Hepatocyte (in vitro differentiated cells): ENCODE results near the gene UBA1. TPM values are rescaled to one million over a fixed set of nuclear protein-coding genes. Genes with fewer than 3 reads are reported as not detected.

Experiments
- DNase-seq: peaks from one replicate; pipeline ENCODE4 v3.0.0-alpha.2; 2016; ENCODE audit warnings: low spot score
- H2AFZ ChIP-seq: fragments of 200-600 bp; sonication (generic); 2 replicates; pipeline ENCODE4 v1.6.0; 2016; ENCODE audit warnings: antibody characterized with exemption, mild to moderate bottlenecking
- H3K27ac ChIP-seq: fragments of 200-600 bp; sonication (generic); 2 replicates; pipeline ENCODE4 v1.5.1; 2016; ENCODE audit warnings: mild to moderate bottlenecking
- H3K27me3 ChIP-seq: fragments of 200-600 bp; sonication (generic); 2 replicates; pipeline ENCODE4 v1.6.1; 2016
- H3K36me3 ChIP-seq: fragments of 200-600 bp; sonication (generic); replicated peaks from 2 replicates; pipeline ENCODE4 v1.5.1; 2016; ENCODE audit warnings: low read depth; ENCODE audit not compliant: insufficient read depth
- H3K4me1 ChIP-seq: fragments of 200-600 bp; sonication (generic); 2 replicates; pipeline ENCODE4 v1.5.1; 2016; ENCODE audit warnings: mild to moderate bottlenecking, moderate library complexity; ENCODE audit not compliant: insufficient read depth
- H3K4me2 ChIP-seq: fragments of 200-600 bp; sonication (generic); 2 replicates; pipeline ENCODE4 v1.6.0; 2016
- H3K4me3 ChIP-seq: fragments of 200-600 bp; sonication (generic); 2 replicates; pipeline ENCODE4 v1.5.1; 2016; ENCODE audit warnings: mild to moderate bottlenecking
- H3K79me2 ChIP-seq: fragments of 200-600 bp; sonication (generic); 2 replicates; pipeline ENCODE4 v1.6.0; 2017; ENCODE audit warnings: mild to moderate bottlenecking
- H3K9me2 ChIP-seq: fragments of 200-600 bp; sonication (generic); replicated peaks from 2 replicates; pipeline ENCODE4 v1.6.0; 2017; ENCODE audit warnings: mild to moderate bottlenecking; ENCODE audit not compliant: insufficient read depth
- H3K9me3 ChIP-seq: fragments of 200-600 bp; sonication (generic); 2 replicates; pipeline ENCODE4 v1.5.1; 2016; ENCODE audit warnings: low read depth, mild to moderate bottlenecking
- H4K20me1 ChIP-seq: fragments of 200-600 bp; sonication (generic); 2 replicates; pipeline ENCODE4 v1.6.0; 2016; ENCODE audit warnings: mild to moderate bottlenecking; ENCODE audit not compliant: insufficient read depth, poor library complexity, severe bottlenecking
- EZH2 ChIP-seq: fragments of 200-600 bp; sonication (generic); IDR thresholded peaks from 2 replicates; pipeline ENCODE4 v1.6.1; 2016; ENCODE audit warnings: antibody characterized with exemption, mild to moderate bottlenecking, borderline replicate concordance
- EZH2phosphoT487 ChIP-seq: fragments of 200-600 bp; sonication (generic); IDR thresholded peaks from one replicate; pipeline ENCODE4 v1.6.1; 2018; ENCODE audit warnings: antibody characterized with exemption, mild to moderate bottlenecking, low read depth, moderate library complexity; ENCODE audit not compliant: unreplicated experiment, severe bottlenecking
- WGBS: methylation state at CpG from one replicate; pipeline ENCODE4 v1.1.6; 2016; ENCODE audit warnings: low lambda C conversion rate; ENCODE audit errors: missing lambda C conversion rate; 5-methylcytosine and 5-hydroxymethylcytosine counted together
- polyA plus RNA-seq: library from polyadenylated mRNA; unstranded; fragments of >200 nt; fragmentation: Nextera tagmentation; extraction: Ambion mirVana; gene quantifications from 2 replicates; pipeline ENCODE4 v1.2.1, GENCODE V29; 2016
- total RNA-seq: library from RNA; depleted of rRNA; stranded (reverse); fragments of >200 nt; gene quantifications from 2 replicates; pipeline ENCODE4 v1.2.3, GENCODE V29; 2014
- TF ChIP-seq, protein P1 (sequence below): fragments of 200-600 bp; sonication (generic); IDR thresholded peaks from 2 replicates; pipeline ENCODE4 v1.5.1; 2016; ENCODE audit warnings: antibody characterized with exemption, mild to moderate bottlenecking; ENCODE audit not compliant: poor library complexity

Gene UBA1
- total and polyA plus RNA-seq, 2 experiments from 2014 or later, result 236 to 253 TPM

DNA sequence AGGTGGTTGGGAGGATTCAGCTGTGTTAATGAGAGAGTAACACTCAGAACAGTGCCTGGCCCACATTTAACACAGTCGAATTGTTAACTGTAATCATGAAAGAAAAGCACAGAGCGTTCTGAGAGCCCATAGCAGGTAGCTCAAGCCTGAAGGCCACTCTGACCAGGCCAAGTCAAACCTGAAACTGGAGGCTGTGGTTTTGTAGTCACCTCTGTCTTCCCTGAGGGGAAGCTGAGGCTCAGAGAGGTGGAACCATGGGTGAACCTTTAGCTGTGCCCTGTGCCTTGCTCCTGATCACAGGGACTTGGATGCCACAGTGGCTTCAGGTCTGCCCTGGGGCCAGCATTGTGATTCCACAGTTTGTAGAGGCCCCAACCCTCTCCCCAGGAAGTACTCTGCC, 16.6 kb upstream of the UBA1 start:
- Histone ChIP-seq H3K4me2 (no peak overlapping the region), H3K9me2 (no peaks in the 10 kb centered on the region), H3K9me3 (no peaks in the 10 kb centered on the region), H3K36me3 (no peaks in the 10 kb centered on the region), H4K20me1 (no peaks in the 10 kb centered on the region), H3K27me3 (no peaks in the 10 kb centered on the region), H3K4me1 (no peaks in the 10 kb centered on the region), H2AFZ (no peak overlapping the region), H3K4me3 (no peak overlapping the region), H3K79me2 (no peaks in the 10 kb centered on the region), H3K27ac (no peak overlapping the region)
- no peak for DNase-seq
- TF ChIP-seq EZH2phosphoT487 (no peak), EZH2 (no peak)
- TF ChIP-seq, protein P1, sequence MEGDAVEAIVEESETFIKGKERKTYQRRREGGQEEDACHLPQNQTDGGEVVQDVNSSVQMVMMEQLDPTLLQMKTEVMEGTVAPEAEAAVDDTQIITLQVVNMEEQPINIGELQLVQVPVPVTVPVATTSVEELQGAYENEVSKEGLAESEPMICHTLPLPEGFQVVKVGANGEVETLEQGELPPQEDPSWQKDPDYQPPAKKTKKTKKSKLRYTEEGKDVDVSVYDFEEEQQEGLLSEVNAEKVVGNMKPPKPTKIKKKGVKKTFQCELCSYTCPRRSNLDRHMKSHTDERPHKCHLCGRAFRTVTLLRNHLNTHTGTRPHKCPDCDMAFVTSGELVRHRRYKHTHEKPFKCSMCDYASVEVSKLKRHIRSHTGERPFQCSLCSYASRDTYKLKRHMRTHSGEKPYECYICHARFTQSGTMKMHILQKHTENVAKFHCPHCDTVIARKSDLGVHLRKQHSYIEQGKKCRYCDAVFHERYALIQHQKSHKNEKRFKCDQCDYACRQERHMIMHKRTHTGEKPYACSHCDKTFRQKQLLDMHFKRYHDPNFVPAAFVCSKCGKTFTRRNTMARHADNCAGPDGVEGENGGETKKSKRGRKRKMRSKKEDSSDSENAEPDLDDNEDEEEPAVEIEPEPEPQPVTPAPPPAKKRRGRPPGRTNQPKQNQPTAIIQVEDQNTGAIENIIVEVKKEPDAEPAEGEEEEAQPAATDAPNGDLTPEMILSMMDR, result no peak
- WGBS, result 83% methylated on average over 2 of the region's 2 CpGs

DNA sequence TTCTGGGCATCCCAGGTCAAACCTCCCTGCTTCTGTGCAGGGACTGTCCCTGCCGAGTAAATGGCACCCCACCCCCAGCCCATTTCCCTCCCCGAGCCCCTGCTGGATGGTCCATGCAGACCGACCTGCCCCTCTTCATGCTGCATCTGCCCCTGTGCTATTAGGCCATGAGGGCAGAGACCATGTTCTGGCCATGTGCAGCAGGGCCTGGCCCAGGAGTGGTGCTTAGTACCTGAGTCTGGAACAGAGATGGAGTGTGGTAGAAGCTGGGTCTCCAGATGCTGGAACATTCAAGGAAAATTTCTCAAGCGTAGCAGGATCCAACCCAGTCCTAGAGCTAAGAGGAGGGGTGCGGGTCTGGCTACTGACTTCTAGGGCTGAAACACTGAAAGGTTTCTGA, 15.3 kb upstream of the UBA1 start:
- H3K4me3 ChIP-seq, result no peak overlapping the region
- H2AFZ ChIP-seq, result no peak overlapping the region
- no peaks in the 10 kb centered on the region for H3K9me3 ChIP-seq
- DNase-seq, result no peak
- H3K4me2 ChIP-seq, result no peak overlapping the region
- TF ChIP-seq EZH2 (no peak), EZH2phosphoT487 (no peak)
- TF ChIP-seq, protein P1, result no peak
- no peak overlapping the region for H3K27ac ChIP-seq
- H3K27me3 ChIP-seq, result no peaks in the 10 kb centered on the region
- no peaks in the 10 kb centered on the region for H3K79me2 ChIP-seq
- WGBS, result 91% methylated on average over 5 of the region's 5 CpGs
- no peaks in the 10 kb centered on the region for H4K20me1 ChIP-seq
- H3K4me1 ChIP-seq, result no peaks in the 10 kb centered on the region
- H3K36me3 ChIP-seq, result no peaks in the 10 kb centered on the region
- H3K9me2 ChIP-seq, result no peaks in the 10 kb centered on the region

DNA sequence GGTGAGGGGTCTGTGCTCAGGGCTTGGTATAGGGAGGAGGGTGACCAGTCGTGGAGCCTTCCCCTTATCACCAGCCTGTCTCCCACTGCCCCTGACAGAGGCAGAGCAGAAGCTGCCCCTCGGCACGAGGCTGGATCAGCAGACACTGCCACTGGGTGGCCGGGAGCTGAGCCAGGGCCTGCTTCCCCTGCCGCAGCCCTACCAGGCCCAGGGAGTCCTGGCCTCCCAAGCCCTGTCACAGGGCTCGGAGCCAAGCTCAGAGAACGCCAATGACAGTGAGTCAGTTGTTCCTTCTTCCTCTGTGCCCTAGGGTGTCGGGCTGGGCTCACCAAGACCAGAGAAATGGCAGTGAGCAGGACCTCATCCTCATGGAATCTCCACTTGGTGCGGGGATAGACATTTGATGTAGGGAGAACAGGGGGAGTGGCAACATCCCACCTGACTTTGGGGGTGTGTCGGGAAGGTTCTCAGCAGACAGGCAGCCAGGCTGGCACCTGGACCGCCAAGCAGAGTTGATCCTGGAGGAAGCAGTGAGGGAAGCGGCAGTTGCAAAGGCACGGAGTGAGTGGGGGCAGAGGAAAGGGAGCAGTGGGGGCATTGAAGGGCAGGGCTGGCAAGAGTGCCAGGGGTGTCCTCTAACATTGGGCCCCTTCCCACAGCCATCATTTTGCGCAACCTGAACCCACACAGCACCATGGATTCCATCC, 14.3 kb upstream of the UBA1 start:
- WGBS, result 91% methylated on average over 14 of the region's 14 CpGs
- H3K79me2 ChIP-seq, result no peaks in the 10 kb centered on the region
- H2AFZ ChIP-seq, result no peak overlapping the region
- H3K27ac ChIP-seq, result no peak overlapping the region
- H3K9me2 ChIP-seq, result no peaks in the 10 kb centered on the region
- no peaks in the 10 kb centered on the region for H3K4me1 ChIP-seq
- no peak overlapping the region for H3K4me2 ChIP-seq
- H3K4me3 ChIP-seq, result no peak overlapping the region
- no peaks in the 10 kb centered on the region for H3K36me3 ChIP-seq
- DNase-seq, result no peak
- TF ChIP-seq EZH2, result no peak
- no peak for TF ChIP-seq EZH2phosphoT487
- TF ChIP-seq, protein P1, result no peak
- H4K20me1 ChIP-seq, result no peaks in the 10 kb centered on the region
- no peaks in the 10 kb centered on the region for H3K9me3 ChIP-seq
- no peaks in the 10 kb centered on the region for H3K27me3 ChIP-seq

DNA sequence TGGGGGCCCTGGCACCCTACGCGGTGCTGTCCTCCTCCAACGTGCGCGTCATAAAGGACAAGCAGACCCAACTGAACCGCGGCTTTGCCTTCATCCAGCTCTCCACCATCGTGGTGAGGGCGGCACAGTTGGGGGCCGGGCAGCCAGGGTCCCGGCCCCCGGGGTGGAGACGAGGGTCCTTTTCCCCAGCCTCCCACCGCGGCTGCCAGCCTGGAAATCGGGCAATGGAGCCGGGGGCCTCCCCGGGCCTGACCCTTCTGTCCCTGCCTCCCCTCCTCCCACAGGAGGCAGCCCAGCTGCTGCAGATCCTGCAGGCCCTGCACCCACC, 13.7 kb upstream of the UBA1 start:
- Histone ChIP-seq H3K4me3 (no peak overlapping the region), H3K36me3 (no peaks in the 10 kb centered on the region), H2AFZ (no peak overlapping the region), H3K9me2 (no peaks in the 10 kb centered on the region), H3K4me1 (no peaks in the 10 kb centered on the region), H3K27ac (no peak overlapping the region), H4K20me1 (no peaks in the 10 kb centered on the region), H3K79me2 (no peaks in the 10 kb centered on the region), H3K9me3 (no peaks in the 10 kb centered on the region), H3K27me3 (no peaks in the 10 kb centered on the region), H3K4me2 (no peak overlapping the region)
- no peak for DNase-seq
- no peak for TF ChIP-seq EZH2phosphoT487
- TF ChIP-seq EZH2, result no peak
- TF ChIP-seq, protein P1, result no peak
- WGBS, result 98% methylated on average over 9 of the region's 18 CpGs
